Kidney epithelial cell (primary cell): ENCODE data around the gene CACNA1I. TPM values are rescaled to one million over a fixed set of nuclear protein-coding genes. Genes with fewer than 3 reads are reported as not detected.

Experiments used
- DNase-seq: peaks from one replicate; pipeline ENCODE4 v3.0.0-alpha.2; 2010; ENCODE audit warnings: low read depth
- H3K27me3 ChIP-seq: 2 replicates; pipeline ENCODE4 v1.6.0; 2011; ENCODE audit warnings: low read length; ENCODE audit not compliant: control insufficient read depth, insufficient read depth
- H3K36me3 ChIP-seq: 2 replicates; pipeline ENCODE4 v1.5.1; 2011; ENCODE audit warnings: low read length; ENCODE audit not compliant: control insufficient read depth, insufficient read depth
- H3K4me3 ChIP-seq: 2 replicates; pipeline ENCODE4 v1.5.1; 2011; ENCODE audit warnings: low read depth, mild to moderate bottlenecking, control low read depth, low read length
- CTCF ChIP-seq: IDR thresholded peaks from 2 replicates; pipeline ENCODE4 v1.5.1; 2011; ENCODE audit warnings: mild to moderate bottlenecking, moderate library complexity, low read length, control low read depth, inconsistent platforms; ENCODE audit not compliant: insufficient read depth, poor library complexity, severe bottlenecking
- total RNA-seq: library from RNA; depleted of rRNA; stranded (reverse); fragments of >200 nt; gene quantifications from 2 replicates; pipeline ENCODE4 v1.2.3, GENCODE V29; 2015

Gene CACNA1I
- total RNA-seq, 1 donor from 2014 or later, result not detected

GRCh38 chr22:39529487-39529851 lies 41.1 kb upstream of the CACNA1I start:
- no peak for DNase-seq
- TF ChIP-seq CTCF, result no peak
- Histone ChIP-seq H3K4me3 (no peak overlapping the region), H3K27me3 (no peaks in the 10 kb centered on the region), H3K36me3 (peaks cover 3% of the 10 kb centered on the region)

- H3K36me3 ChIP-seq, result peaks cover 3% of the 10 kb centered on the region
- DNase-seq, result no peak
- no peak overlapping the region for H3K4me3 ChIP-seq
- H3K27me3 ChIP-seq, result no peaks in the 10 kb centered on the region
- no peak for TF ChIP-seq CTCF
Observed at GRCh38 chr22:39530116-39530515, 40.4 kb upstream of the CACNA1I start.

GRCh38 chr22:39530692-39531331 lies 39.7 kb upstream of the CACNA1I start:
- DNase-seq, result no peak
- Histone ChIP-seq H3K4me3 (no peak overlapping the region), H3K36me3 (peaks cover 3% of the 10 kb centered on the region)

GRCh38 chr22:39532215-39533073 lies 38.1 kb upstream of the CACNA1I start, which contains the start of gene RPS19BP1:
Gene RPS19BP1, minus strand, starts transcription at chr22:39532748. Its CDS starts 10 bp downstream, at chr22:39532738.
- TF ChIP-seq CTCF, result no peak
- H3K36me3 ChIP-seq, result peaks cover 3% of the 10 kb centered on the region
- no peaks in the 10 kb centered on the region for H3K27me3 ChIP-seq
- peak within 1 kb of the TSS; percentile 86 for H3K4me3 ChIP-seq
- DNase-seq, result peak; percentile 99

More at GRCh38 chr22:39530692-39531331, 39.7 kb upstream of the CACNA1I start:
- no peak for TF ChIP-seq CTCF
- no peaks in the 10 kb centered on the region for H3K27me3 ChIP-seq

- TF ChIP-seq CTCF, result no peak
- Histone ChIP-seq H3K36me3 (peaks cover 1% of the 10 kb centered on the region), H3K27me3 (no peaks in the 10 kb centered on the region), H3K4me3 (no peak overlapping the region)
- no peak for DNase-seq
Observed at GRCh38 chr22:39534092-39534506, 36.5 kb upstream of the CACNA1I start.
